Uterus (tissue), 4 donors: ENCODE data around the gene SCGB3A1. TPM values are rescaled to one million over a fixed set of nuclear protein-coding genes. Genes with fewer than 3 reads are reported as not detected.

Experiments used
- DNase-seq, 2 donors: peaks; one replicate each; pipeline ENCODE4 v3.0.0-alpha.2; 2019 to 2020
- H3K27ac ChIP-seq, 2 donors: fragments of 200-600 bp; sonication (generic); 1 replicate in 1 of 2; 2 replicates in 1 of 2; pipeline ENCODE4 v1.5.1; 2016 to 2018
- H3K27me3 ChIP-seq, 2 donors: fragments of 200-600 bp; sonication (generic); one replicate each; pipeline ENCODE4 v1.5.1; 2018 to 2019; ENCODE audit warnings: control low read depth in 1 of 2
- H3K36me3 ChIP-seq, 2 donors: fragments of 200-600 bp; sonication (generic); one replicate each; pipeline ENCODE4 v1.5.1; 2019; ENCODE audit warnings: control low read depth in 1 of 2
- H3K4me1 ChIP-seq, 2 donors: fragments of 200-600 bp; sonication (generic); one replicate each; pipeline ENCODE4 v1.5.1; 2018 to 2019; ENCODE audit warnings: control low read depth in 1 of 2
- H3K4me3 ChIP-seq, 2 donors: fragments of 200-600 bp; sonication (generic); 1 replicate in 1 of 2; 2 replicates in 1 of 2; pipeline ENCODE4 v1.5.1; 2018 to 2019; ENCODE audit warnings: mild to moderate bottlenecking in 1 of 2
- H3K9me3 ChIP-seq, 2 donors: fragments of 200-600 bp; sonication (generic); one replicate each; pipeline ENCODE4 v1.5.1; 2019; ENCODE audit warnings: control low read depth in 1 of 2
- POLR2A ChIP-seq, 2 donors: fragments of 450-650 bp; IDR thresholded peaks; one replicate each; pipeline ENCODE4 v1.6.1; 2016; ENCODE audit warnings: antibody characterized with exemption in 2 of 2, mild to moderate bottlenecking in 1 of 2, moderate library complexity in 1 of 2
- intact Hi-C: fragments of 100-400 bp; cut with DNase I; formaldehyde crosslinking; loops from one replicate; pipeline ENCODE4 v1.15.1; 2023; ENCODE audit warnings: low total_unique reads
- total RNA-seq, 4 donors: library from RNA; depleted of rRNA in 3 of 4; stranded (reverse); fragments of >200 nt in 3 of 4; gene quantifications; one replicate each; pipeline versions ENCODE4 v1.1.0 to v1.2.4, GENCODE V29; 2014 to 2023
- TF ChIP-seq, protein P1 (sequence below), 4 experiments: fragments of 200-600 bp in 2 of 4; fragments of 450-650 bp in 2 of 4; sonication (generic) in 2 of 4; IDR thresholded peaks; one replicate each; pipeline ENCODE4 v1.5.1; 2016 to 2019; ENCODE audit warnings: antibody characterized with exemption in 4 of 4, mild to moderate bottlenecking in 2 of 4, moderate library complexity in 1 of 4
- donor health status: DM: yes; HTN: yes; CAD: no.

SCGB3A1 gene
- total RNA-seq, 4 donors from 2014 or later, result 0.98 TPM; not detected in 3

DNA sequence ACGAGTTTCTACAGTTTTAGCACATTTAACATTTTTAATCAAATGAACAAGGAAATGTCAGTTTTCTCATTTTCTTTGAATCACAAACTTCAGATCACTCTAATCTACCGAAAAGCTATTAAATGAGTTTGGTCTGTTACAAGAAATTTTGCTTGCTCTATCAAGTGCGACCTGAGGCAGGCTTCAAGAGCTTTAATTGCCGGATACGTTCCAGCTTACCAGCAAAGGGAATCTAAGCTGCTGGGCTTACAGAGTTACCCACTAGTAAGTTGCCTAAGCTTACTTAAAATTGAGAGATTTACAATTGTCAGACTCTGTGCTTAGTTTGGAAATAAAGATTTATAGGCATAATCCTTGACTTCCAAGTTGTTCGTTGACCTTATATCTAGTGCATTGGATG, 10.6 kb downstream of the SCGB3A1 start:
- Histone ChIP-seq H3K4me1 (no peaks in the 10 kb centered on the region), H3K27ac (no peak overlapping the region), H3K27me3 (no peaks in the 10 kb centered on the region), H3K36me3 (no peaks in the 10 kb centered on the region), H3K4me3 (no peak overlapping the region), H3K9me3 (no peaks in the 10 kb centered on the region)
- intact Hi-C loops, result no loop called here
- no peak for TF ChIP-seq POLR2A (IDR thresholded peaks at IDR 0.05)
- TF ChIP-seq, protein P1, sequence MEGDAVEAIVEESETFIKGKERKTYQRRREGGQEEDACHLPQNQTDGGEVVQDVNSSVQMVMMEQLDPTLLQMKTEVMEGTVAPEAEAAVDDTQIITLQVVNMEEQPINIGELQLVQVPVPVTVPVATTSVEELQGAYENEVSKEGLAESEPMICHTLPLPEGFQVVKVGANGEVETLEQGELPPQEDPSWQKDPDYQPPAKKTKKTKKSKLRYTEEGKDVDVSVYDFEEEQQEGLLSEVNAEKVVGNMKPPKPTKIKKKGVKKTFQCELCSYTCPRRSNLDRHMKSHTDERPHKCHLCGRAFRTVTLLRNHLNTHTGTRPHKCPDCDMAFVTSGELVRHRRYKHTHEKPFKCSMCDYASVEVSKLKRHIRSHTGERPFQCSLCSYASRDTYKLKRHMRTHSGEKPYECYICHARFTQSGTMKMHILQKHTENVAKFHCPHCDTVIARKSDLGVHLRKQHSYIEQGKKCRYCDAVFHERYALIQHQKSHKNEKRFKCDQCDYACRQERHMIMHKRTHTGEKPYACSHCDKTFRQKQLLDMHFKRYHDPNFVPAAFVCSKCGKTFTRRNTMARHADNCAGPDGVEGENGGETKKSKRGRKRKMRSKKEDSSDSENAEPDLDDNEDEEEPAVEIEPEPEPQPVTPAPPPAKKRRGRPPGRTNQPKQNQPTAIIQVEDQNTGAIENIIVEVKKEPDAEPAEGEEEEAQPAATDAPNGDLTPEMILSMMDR (IDR thresholded peaks at IDR 0.05), result no peak
- no peak for DNase-seq

DNA sequence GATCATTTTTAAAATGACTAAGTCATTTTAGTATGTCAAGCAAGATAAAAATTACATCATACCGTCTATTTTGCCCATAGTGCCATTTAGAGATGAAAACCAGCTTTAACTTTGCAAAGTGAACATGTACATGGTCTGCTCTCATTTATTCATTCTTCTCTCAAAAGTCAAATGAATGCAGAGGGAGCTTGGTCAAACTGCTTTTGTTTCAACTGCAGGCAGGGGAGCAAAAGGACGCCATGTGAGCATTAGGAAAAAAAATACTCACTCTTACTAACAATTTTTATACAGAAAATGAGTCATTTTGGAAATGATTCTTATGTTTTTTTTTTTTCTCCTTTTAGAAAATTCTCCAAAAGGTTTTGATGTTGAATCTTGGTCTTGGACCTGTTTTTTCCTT, 15.7 kb downstream of the SCGB3A1 start:
- no peak overlapping the region for H3K27ac ChIP-seq
- H3K36me3 ChIP-seq, result no peaks in the 10 kb centered on the region
- intact Hi-C loops, result no loop called here
- H3K27me3 ChIP-seq, result no peaks in the 10 kb centered on the region
- no peak overlapping the region for H3K4me3 ChIP-seq
- H3K4me1 ChIP-seq, result no peaks in the 10 kb centered on the region
- TF ChIP-seq POLR2A (IDR thresholded peaks at IDR 0.05), result no peak
- TF ChIP-seq, protein P1 (IDR thresholded peaks at IDR 0.05), result no peak
- no peaks in the 10 kb centered on the region for H3K9me3 ChIP-seq
- DNase-seq, result no peak

DNA sequence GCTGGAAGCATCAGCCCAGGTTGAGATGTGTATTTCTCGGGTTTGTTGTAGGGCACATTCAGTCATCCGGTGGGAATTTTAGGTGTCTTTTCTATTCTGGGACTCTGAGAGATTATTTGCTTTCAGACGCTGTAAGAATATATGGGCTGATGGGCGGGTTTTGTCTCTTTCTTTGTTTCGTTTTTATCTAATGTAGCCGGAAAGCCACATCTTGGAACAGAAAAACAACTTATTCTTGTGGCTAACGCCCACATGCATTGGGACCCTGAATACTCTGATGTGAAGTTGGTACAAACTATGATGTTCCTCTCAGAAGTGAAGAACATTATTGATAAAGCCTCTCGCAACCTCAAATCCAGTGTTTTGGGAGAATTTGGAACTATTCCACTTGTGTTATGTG, 22.4 kb downstream of the SCGB3A1 start:
- Histone ChIP-seq H3K36me3 (no peaks in the 10 kb centered on the region), H3K27me3 (no peaks in the 10 kb centered on the region), H3K4me1 (no peaks in the 10 kb centered on the region), H3K9me3 (no peaks in the 10 kb centered on the region), H3K4me3 (no peak overlapping the region), H3K27ac (no peak overlapping the region)
- intact Hi-C loops, result no loop called here
- no peak for TF ChIP-seq POLR2A (IDR thresholded peaks at IDR 0.05)
- TF ChIP-seq, protein P1 (IDR thresholded peaks at IDR 0.05), result no peak
- no peak for DNase-seq

DNA sequence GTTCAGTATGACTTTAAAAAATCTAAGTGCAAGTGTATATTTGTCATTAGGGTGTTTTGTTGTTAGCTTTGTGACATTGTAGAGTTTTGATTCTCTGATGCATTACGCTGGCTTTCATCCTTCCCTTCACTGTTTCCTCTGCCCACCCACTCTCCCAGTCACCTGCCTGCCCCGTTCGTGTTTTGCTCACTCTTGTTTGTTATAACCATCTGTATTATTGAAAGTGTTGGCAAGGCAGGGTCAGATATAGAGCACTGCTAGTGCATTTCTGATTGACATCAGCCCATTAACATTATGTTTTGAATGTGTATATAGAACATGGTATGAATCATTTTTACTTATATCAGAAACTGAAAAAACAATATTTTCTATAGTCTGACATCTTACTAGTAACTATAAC, 27.3 kb downstream of the SCGB3A1 start:
- Histone ChIP-seq H3K27ac (no peak overlapping the region), H3K36me3 (no peaks in the 10 kb centered on the region), H3K4me1 (no peaks in the 10 kb centered on the region), H3K9me3 (no peaks in the 10 kb centered on the region), H3K27me3 (no peaks in the 10 kb centered on the region), H3K4me3 (no peak overlapping the region)
- DNase-seq, result no peak
- intact Hi-C loops, result no loop called here
- TF ChIP-seq, protein P1 (IDR thresholded peaks at IDR 0.05), result no peak
- TF ChIP-seq POLR2A (IDR thresholded peaks at IDR 0.05), result no peak

DNA sequence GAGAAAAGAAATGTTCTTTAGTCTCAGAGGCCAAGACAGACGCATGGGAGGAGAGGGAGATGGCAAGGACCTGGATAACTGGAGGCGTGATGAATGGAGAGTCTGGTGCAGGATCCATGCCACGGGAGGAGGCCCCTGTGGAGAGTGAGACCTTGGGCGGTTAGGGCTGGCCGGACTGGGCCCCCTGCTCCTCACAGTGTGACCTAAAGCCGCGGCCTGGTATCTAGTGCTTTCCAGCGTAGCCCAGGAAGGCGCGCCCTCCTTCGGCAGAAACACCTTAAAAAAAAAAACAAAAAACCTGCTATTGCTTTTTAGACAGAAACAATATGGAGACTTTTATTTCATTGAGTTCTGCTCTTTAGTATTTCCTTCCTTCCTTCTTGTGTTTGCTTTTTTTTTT, 33.1 kb downstream of the SCGB3A1 start:
- H3K36me3 ChIP-seq, result no peaks in the 10 kb centered on the region
- intact Hi-C loops, result no loop called here
- DNase-seq, result no peak
- TF ChIP-seq, protein P1 (IDR thresholded peaks at IDR 0.05), result no peak
- no peak for TF ChIP-seq POLR2A (IDR thresholded peaks at IDR 0.05)
- no peak overlapping the region for H3K4me3 ChIP-seq
- H3K4me1 ChIP-seq, result no peaks in the 10 kb centered on the region
- no peaks in the 10 kb centered on the region for H3K9me3 ChIP-seq
- no peak overlapping the region for H3K27ac ChIP-seq
- H3K27me3 ChIP-seq, result no peaks in the 10 kb centered on the region
